ENCODE data around the gene CNTRL. TPM values are rescaled to one million over a fixed set of nuclear protein-coding genes. Genes with fewer than 3 reads are reported as not detected.
"Not testable (repeated sequence)": the region's sequence is repeated elsewhere in the genome, so short reads cannot be mapped to it uniquely, and the experiment has no call there.

The CNTRL gene
- total and polyA plus RNA-seq, 7 donors, result 2.5 to 14.6 (median 11.9) TPM

- peaks cover 0 to 15% (median 10%) of the 10 kb centered on the region in 4 donors for H3K4me1 ChIP-seq
- H3K27me3 ChIP-seq, result no peaks in the 10 kb centered on the region
- no peaks in the 10 kb centered on the region for H3K36me3 ChIP-seq
- WGBS, 2 donors, result 60 to 76% methylated on average over 4 of the region's 4 CpGs
- peak; percentile 88 for DNase-seq
- H3K9me3 ChIP-seq, result no peaks in the 10 kb centered on the region
- H3K27ac ChIP-seq, result peak overlapping the region; percentile 84 to 96 (median 91)
- TF ChIP-seq CTCF (IDR thresholded peaks at IDR 0.05) (no peak), POLR2AphosphoS5 (IDR thresholded peaks at IDR 0.05) (peak; percentile 27 to 56 (median 37)), EP300 (IDR thresholded peaks at IDR 0.05) (no peak), POLR2A (IDR thresholded peaks at IDR 0.05) (no peak)
- intact Hi-C loops (cut with DNase I), result loop anchor here (10.0 kb wide), 1 partner anchor 198 kb away; the partner anchor contains the start of gene PHF19
- no peak overlapping the region for H3K4me3 ChIP-seq
Measured at GRCh38 chr9:121073038-121073437, 1.7 kb upstream of the CNTRL start.

DNA sequence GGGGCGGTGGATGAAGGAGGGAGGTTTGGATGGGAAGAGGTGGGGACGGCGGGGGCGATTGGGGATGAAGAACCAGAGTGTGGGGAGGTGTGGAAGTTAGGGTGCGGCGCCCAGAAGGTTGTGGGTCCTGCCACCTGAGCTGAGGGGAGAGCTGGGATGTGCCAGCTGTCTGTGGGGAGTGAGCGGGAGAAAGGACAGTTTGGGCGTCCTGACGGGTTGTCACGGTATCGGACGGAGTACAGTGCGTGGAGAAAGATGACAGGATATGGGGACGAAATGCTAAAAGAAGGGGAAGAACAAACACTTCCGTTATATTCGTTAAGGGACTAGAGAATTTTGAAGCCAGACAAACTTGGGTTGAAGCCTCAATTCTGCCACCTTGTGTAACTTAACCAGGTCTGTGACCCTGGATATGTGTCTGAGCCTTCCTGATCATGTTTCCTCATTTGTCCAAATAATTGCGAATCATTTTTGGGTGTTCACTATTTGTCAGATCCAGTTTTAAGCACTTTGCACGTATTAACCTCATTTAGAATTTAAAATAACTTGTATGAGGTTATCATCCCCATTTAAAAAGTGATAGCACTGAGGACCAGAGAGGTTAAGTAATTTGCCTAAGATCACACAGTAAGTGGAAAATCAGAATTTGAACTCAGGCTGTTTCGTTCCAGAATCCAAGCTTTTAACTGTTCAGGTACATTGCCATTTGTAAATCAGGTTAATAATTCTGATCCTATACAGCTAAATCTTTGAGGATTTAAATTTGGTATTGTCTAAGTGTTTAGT is 689 bp downstream of the CNTRL start:
- Histone ChIP-seq H3K9me3 (no peaks in the 10 kb centered on the region), H3K27me3 (no peaks in the 10 kb centered on the region), H3K36me3 (peaks cover 0 to 3% (median under 1%) of the 10 kb centered on the region in 4 donors), H3K27ac (peak overlapping the region; percentile 84 to 96 (median 91)), H3K4me1 (peaks cover 0 to 15% (median 10%) of the 10 kb centered on the region in 4 donors), H3K4me3 (peak overlapping the region; percentile 63 to 88 (median 74))
- DNase-seq, result no peak
- TF ChIP-seq POLR2AphosphoS5 (IDR thresholded peaks at IDR 0.05) (no peak), POLR2A (IDR thresholded peaks at IDR 0.05) (peak in 1 of 2 donors; percentile 10)
- intact Hi-C loops (cut with DNase I), result loop anchor here (5.0 to 10.0 kb wide), 2 partner anchors 47 to 201 kb away; partner anchors contain the start of gene PHF19
- WGBS, 2 donors, result 6% methylated on average over 19 of the region's 19 CpGs

DNA sequence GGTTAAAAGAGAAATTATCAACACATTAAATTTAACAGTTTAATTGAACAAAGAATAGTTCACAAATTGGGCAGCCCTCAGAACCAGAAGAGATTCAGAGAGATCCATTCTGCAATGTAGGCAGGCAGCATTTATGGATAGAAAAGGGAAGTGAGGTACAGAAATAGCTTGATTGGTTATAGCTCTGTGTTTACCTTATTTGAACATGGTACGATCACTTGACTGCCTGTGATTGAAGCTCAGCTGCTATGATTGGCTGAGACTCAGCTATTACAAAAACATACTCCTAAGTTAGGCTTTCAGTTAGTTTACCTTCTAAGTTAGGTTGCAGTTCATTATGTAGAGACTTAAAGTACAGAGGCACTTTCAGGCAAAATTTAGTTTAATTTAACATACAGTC is 7.3 kb downstream of the CNTRL start:
- H3K4me1 ChIP-seq, result no peaks in the 10 kb centered on the region
- intact Hi-C loops (cut with DNase I), result no loop called here
- no peak overlapping the region for H3K4me3 ChIP-seq
- no peak overlapping the region for H3K27ac ChIP-seq
- 31 to 50% methylated on average over 1 of the region's 1 CpG for WGBS, 2 donors
- H3K27me3 ChIP-seq, result no peaks in the 10 kb centered on the region
- no peaks in the 10 kb centered on the region for H3K9me3 ChIP-seq
- TF ChIP-seq CTCF (IDR thresholded peaks at IDR 0.05) (no peak), EP300 (IDR thresholded peaks at IDR 0.05) (no peak), POLR2A (IDR thresholded peaks at IDR 0.05) (no peak), POLR2AphosphoS5 (IDR thresholded peaks at IDR 0.05) (no peak)
- DNase-seq, result no peak
- H3K36me3 ChIP-seq, result peaks cover 0 to 27% (median 7%) of the 10 kb centered on the region in 4 donors

- Histone ChIP-seq H3K4me3 (no peak overlapping the region), H3K9me3 (no peaks in the 10 kb centered on the region), H3K27me3 (no peaks in the 10 kb centered on the region), H3K4me1 (no peaks in the 10 kb centered on the region), H3K27ac (no peak overlapping the region), H3K36me3 (peaks cover 0 to 29% (median 8%) of the 10 kb centered on the region in 4 donors)
- intact Hi-C loops (cut with DNase I), result no loop called here
- no peak for TF ChIP-seq EP300 (IDR thresholded peaks at IDR 0.05)
- no peak for TF ChIP-seq CTCF (IDR thresholded peaks at IDR 0.05)
- TF ChIP-seq POLR2AphosphoS5 (IDR thresholded peaks at IDR 0.05), result no peak
- no peak for TF ChIP-seq POLR2A (IDR thresholded peaks at IDR 0.05)
- WGBS, 2 donors, result 89 to 91% methylated on average over 1 of the region's 1 CpG
- DNase-seq, result no peak
Measured at GRCh38 chr9:121085661-121086060, 10.9 kb downstream of the CNTRL start.

- Histone ChIP-seq H3K27ac (no peak overlapping the region), H3K4me1 (no peaks in the 10 kb centered on the region), H3K9me3 (no peaks in the 10 kb centered on the region), H3K4me3 (no peak overlapping the region), H3K36me3 (peaks cover 0 to 13% (median 6%) of the 10 kb centered on the region in 4 donors), H3K27me3 (no peaks in the 10 kb centered on the region)
- TF ChIP-seq CTCF (IDR thresholded peaks at IDR 0.05), result no peak
- TF ChIP-seq POLR2A (IDR thresholded peaks at IDR 0.05), result no peak
- no peak for TF ChIP-seq EP300 (IDR thresholded peaks at IDR 0.05)
- TF ChIP-seq POLR2AphosphoS5 (IDR thresholded peaks at IDR 0.05), result no peak
- 67 to 90% methylated on average over 3 of the region's 3 CpGs for WGBS, 2 donors
- intact Hi-C loops (cut with DNase I), result no loop called here
- no peak for DNase-seq
Measured at GRCh38 chr9:121088576-121088975, 13.8 kb downstream of the CNTRL start.

DNA sequence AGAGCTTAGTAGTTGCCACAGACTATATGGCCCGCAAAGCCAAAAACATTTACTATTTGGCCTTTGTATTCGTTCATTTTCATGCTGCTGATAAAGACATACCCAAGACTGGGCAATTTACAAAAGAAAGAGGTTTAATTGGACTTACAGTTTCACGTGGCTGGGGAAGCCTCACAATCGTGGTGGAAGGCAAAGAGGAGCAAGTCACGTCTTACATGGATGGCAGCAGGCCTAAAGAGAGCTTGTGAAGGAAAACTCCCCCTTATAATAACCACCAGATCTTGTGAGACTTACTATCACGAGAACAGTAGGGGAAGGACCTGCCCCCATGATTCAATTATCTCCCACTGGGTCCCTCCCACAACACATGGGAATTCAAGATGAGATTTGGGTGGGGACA is 16.0 kb downstream of the CNTRL start:
- DNase-seq; H3K4me3 ChIP-seq; intact Hi-C loops (cut with DNase I); H3K27me3 ChIP-seq; H3K27ac ChIP-seq; H3K4me1 ChIP-seq; H3K9me3 ChIP-seq: not testable (repeated sequence)
- WGBS, 2 donors, result 93 to 94% methylated on average over 6 of the region's 6 CpGs
- peaks cover 0 to 14% (median 6%) of the 10 kb centered on the region in 4 donors for H3K36me3 ChIP-seq
